Cardiac fibroblast (primary cell): ENCODE results near the gene A4GNT.

ENCODE experiments used
- DNase-seq, 2 donors: peaks; one replicate each; pipeline versions ENCODE4 v3.0.0 to v3.0.0-alpha.2; 2010; ENCODE audit warnings: low read depth in 2 of 2
- H3K4me3 ChIP-seq, 2 donors: replicated peaks in 1 of 2; 1 replicate in 1 of 2; 2 replicates in 1 of 2; pipeline ENCODE4 v1.5.1; 2011; ENCODE audit warnings: low read depth in 2 of 2, low read length in 2 of 2, mild to moderate bottlenecking in 2 of 2, moderate library complexity in 1 of 2
- CTCF ChIP-seq: IDR thresholded peaks from one replicate; pipeline ENCODE4 v1.5.1; 2011; ENCODE audit warnings: low read depth, mild to moderate bottlenecking, low read length, inconsistent platforms

A4GNT gene

GRCh38 chr3:138119423-138119766 lies 12.8 kb downstream of the A4GNT start:
- no peak for DNase-seq
- no peak for TF ChIP-seq CTCF
- H3K4me3 ChIP-seq: no peak overlapping the region

- peak; percentile 91 for TF ChIP-seq CTCF
- DNase-seq: peak; percentile 80 to 81
- no peak overlapping the region for H3K4me3 ChIP-seq
Observed at GRCh38 chr3:138118612-138119422, 13.4 kb downstream of the A4GNT start.

- TF ChIP-seq CTCF: no peak
- DNase-seq: peak; percentile 73 to 75
- H3K4me3 ChIP-seq: peak within 1 kb of the TSS; percentile 80 to 95
Observed at GRCh38 chr3:138114988-138115971, 16.9 kb downstream of the A4GNT start, which contains the start of gene DZIP1L. DZIP1L (minus strand) TSS chr3:138115608; CDS start chr3:138103971, 11,637 bp downstream.

GRCh38 chr3:138114431-138114918 lies 17.7 kb downstream of the A4GNT start:
- no peak for TF ChIP-seq CTCF
- peak; percentile 32 to 36 for DNase-seq
- H3K4me3 ChIP-seq: peak overlapping the region; percentile 80 to 95

GRCh38 chr3:138113326-138113725 lies 18.9 kb downstream of the A4GNT start:
- no peak for DNase-seq
- H3K4me3 ChIP-seq: no peak overlapping the region
- TF ChIP-seq CTCF: no peak

- DNase-seq: no peak
- H3K4me3 ChIP-seq: no peak overlapping the region
- no peak for TF ChIP-seq CTCF
Observed at GRCh38 chr3:138112362-138112761, 19.8 kb downstream of the A4GNT start.
